HG02870 (cell line): ENCODE results near the gene TNS3.

Source experiments
- ATAC-seq: cut with Tn5 transposase; IDR thresholded peaks from one replicate; pipeline ENCODE4 v1.9.1; 2021; ENCODE audit warnings: mild to moderate bottlenecking, moderate library complexity; ENCODE audit not compliant: unreplicated experiment

The TNS3 gene

GRCh38 chr7:47438411-47439029 lies 143.4 kb downstream of the TNS3 start:
- no peak for ATAC-seq

- no peak for ATAC-seq
These were observed 146.0 kb downstream of the TNS3 start for GRCh38 chr7:47435889-47436312.

GRCh38 chr7:47433564-47433895 lies 148.4 kb downstream of the TNS3 start:
- ATAC-seq: no peak

- ATAC-seq: no peak
These were observed 149.0 kb downstream of the TNS3 start for GRCh38 chr7:47432671-47433563.

GRCh38 chr7:47430422-47430821 lies 151.5 kb downstream of the TNS3 start:
- no peak for ATAC-seq

GRCh38 chr7:47428768-47429472 lies 153.0 kb downstream of the TNS3 start:
- ATAC-seq: no peak

GRCh38 chr7:47428052-47428767 lies 153.7 kb downstream of the TNS3 start:
- ATAC-seq: no peak

- ATAC-seq: no peak
These were observed 154.8 kb downstream of the TNS3 start for GRCh38 chr7:47427051-47427643.

GRCh38 chr7:47424523-47424922 lies 157.4 kb downstream of the TNS3 start:
- no peak for ATAC-seq

GRCh38 chr7:47423196-47423595 lies 158.7 kb downstream of the TNS3 start:
- ATAC-seq: no peak

- no peak for ATAC-seq
These were observed 159.3 kb downstream of the TNS3 start for GRCh38 chr7:47422611-47423010.

- ATAC-seq: no peak
These were observed 160.5 kb downstream of the TNS3 start for GRCh38 chr7:47421456-47421855.

- ATAC-seq: no peak
These were observed 161.7 kb downstream of the TNS3 start for GRCh38 chr7:47420122-47420780.

GRCh38 chr7:47419471-47419870 lies 162.4 kb downstream of the TNS3 start:
- ATAC-seq: no peak

GRCh38 chr7:47418601-47419309 lies 163.2 kb downstream of the TNS3 start:
- ATAC-seq: no peak

- no peak for ATAC-seq
These were observed 165.1 kb downstream of the TNS3 start for GRCh38 chr7:47416492-47417480.

- no peak for ATAC-seq
These were observed 166.3 kb downstream of the TNS3 start for GRCh38 chr7:47415318-47416212.
